GM19025 (cell line): ENCODE measurements around the gene TFDP2.
"Not testable (repeated sequence)": the region's sequence is repeated elsewhere in the genome, so short reads cannot be mapped to it uniquely, and the experiment has no call there.

Experiments
- ATAC-seq: cut with Tn5 transposase; IDR thresholded peaks from one replicate; pipeline ENCODE4 v1.9.1; 2021; ENCODE audit warnings: mild to moderate bottlenecking, low read depth, moderate library complexity; ENCODE audit not compliant: unreplicated experiment

The TFDP2 gene

GRCh38 chr3:141933421-141934300, 215.7 kb downstream of the TFDP2 start:
- no peak for ATAC-seq

- no peak for ATAC-seq
These were observed 218.5 kb downstream of the TFDP2 start for GRCh38 chr3:141930801-141931200.

- ATAC-seq: no peak
These were observed 219.9 kb downstream of the TFDP2 start for GRCh38 chr3:141929341-141929995.

GRCh38 chr3:141928631-141929270, 220.6 kb downstream of the TFDP2 start:
- no peak for ATAC-seq

- no peak for ATAC-seq
These were observed 222.4 kb downstream of the TFDP2 start for GRCh38 chr3:141926929-141927328.

- not testable (repeated sequence) for ATAC-seq
These were observed 223.7 kb downstream of the TFDP2 start for GRCh38 chr3:141925677-141926076.

GRCh38 chr3:141921316-141921715, 228.0 kb downstream of the TFDP2 start:
- no peak for ATAC-seq

GRCh38 chr3:141920701-141921100, 228.6 kb downstream of the TFDP2 start:
- ATAC-seq: no peak

GRCh38 chr3:141915766-141916165, 233.6 kb downstream of the TFDP2 start:
- ATAC-seq: no peak

- no peak for ATAC-seq
These were observed 234.3 kb downstream of the TFDP2 start for GRCh38 chr3:141915016-141915415.

- no peak for ATAC-seq
These were observed 235.0 kb downstream of the TFDP2 start for GRCh38 chr3:141914311-141914710.

- no peak for ATAC-seq
These were observed 236.1 kb downstream of the TFDP2 start for GRCh38 chr3:141913150-141913811.

- not testable (repeated sequence) for ATAC-seq
These were observed 239.4 kb downstream of the TFDP2 start for GRCh38 chr3:141909986-141910385.

GRCh38 chr3:141909408-141909807, 239.9 kb downstream of the TFDP2 start:
- ATAC-seq: no peak

GRCh38 chr3:141905129-141905528, 244.2 kb downstream of the TFDP2 start:
- ATAC-seq: no peak

GRCh38 chr3:141904203-141904602, 245.1 kb downstream of the TFDP2 start:
- no peak for ATAC-seq

- ATAC-seq: no peak
These were observed 247.4 kb downstream of the TFDP2 start for GRCh38 chr3:141901914-141902313.

GRCh38 chr3:141900343-141900742, 249.0 kb downstream of the TFDP2 start:
- no peak for ATAC-seq

- ATAC-seq: no peak
These were observed 250.4 kb downstream of the TFDP2 start for GRCh38 chr3:141898908-141899307.

GRCh38 chr3:141895731-141896130, 253.6 kb downstream of the TFDP2 start:
- ATAC-seq: no peak
